CD4-positive, alpha-beta T cell (primary cell): ENCODE results near the gene CDH13. TPM values are rescaled to one million over a fixed set of nuclear protein-coding genes. Genes with fewer than 3 reads are reported as not detected.

ENCODE experiments used
- ATAC-seq: fragments of 200-7000 bp; cut with Tn5 transposase; one replicate; pipeline ENCODE4 v1.10.0; 2022; ENCODE audit warnings: mild to moderate bottlenecking; ENCODE audit not compliant: poor library complexity
- CTCF ChIA-PET: fragments of 350-600 bp; sonication (Branson Sonifier 250); formaldehyde crosslinking; loops from one replicate; lab custom pipeline; 2021; ENCODE audit warnings: antibody characterized with exemption, inconsistent platforms; lab: Charles Lee
- POLR2A ChIA-PET: fragments of 350-600 bp; sonication (Branson Sonifier 250); formaldehyde crosslinking; loops from one replicate; lab custom pipeline; 2021; ENCODE audit warnings: antibody characterized with exemption, inconsistent platforms; lab: Charles Lee
- DNase-seq, 14 experiments: peaks; one replicate each; pipeline ENCODE4 v3.0.0-alpha.2; 2013 to 2020; ENCODE audit warnings: mixed read lengths in 2 of 14
- H3K27ac ChIP-seq, 2 donors: one replicate each; pipeline versions ENCODE4 v1.5.1 to v1.7.0; 2013; ENCODE audit warnings: low read length in 2 of 2, low read depth in 1 of 2, mild to moderate bottlenecking in 1 of 2
- H3K27me3 ChIP-seq, 2 experiments: 1 replicate in 1 of 2; 2 replicates in 1 of 2; pipeline versions ENCODE4 v1.6.1 to v1.7.0; 2013; ENCODE audit warnings: low read length in 2 of 2, control low read depth in 1 of 2, mild to moderate bottlenecking in 1 of 2, moderate library complexity in 1 of 2; ENCODE audit not compliant: insufficient read depth in 2 of 2, control insufficient read depth in 1 of 2
- H3K36me3 ChIP-seq: one replicate; pipeline ENCODE4 v1.6.1; 2013; ENCODE audit warnings: low read length, control low read depth; ENCODE audit not compliant: insufficient read depth
- H3K4me1 ChIP-seq: one replicate; pipeline ENCODE4 v1.6.1; 2013; ENCODE audit warnings: low read length, control low read depth; ENCODE audit not compliant: insufficient read depth
- H3K4me3 ChIP-seq: one replicate; pipeline ENCODE4 v1.5.1; 2013; ENCODE audit warnings: mild to moderate bottlenecking, low read length, moderate library complexity
- H3K9me3 ChIP-seq, 2 experiments: 1 replicate in 1 of 2; 2 replicates in 1 of 2; pipeline versions ENCODE4 v1.6.1 to v1.7.0; 2013; ENCODE audit warnings: low read length in 2 of 2, mild to moderate bottlenecking in 2 of 2, control low read depth in 1 of 2, moderate library complexity in 1 of 2; ENCODE audit not compliant: control insufficient read depth in 1 of 2, insufficient read depth in 1 of 2
- H3K27ac Mint-ChIP-seq: one replicate; pipeline ENCODE4 v1.8.0; 2020; ENCODE audit warnings: mixed read lengths
- H3K27me3 Mint-ChIP-seq: one replicate; pipeline ENCODE4 v1.8.0; 2021; ENCODE audit warnings: mixed read lengths
- H3K36me3 Mint-ChIP-seq: one replicate; pipeline ENCODE4 v1.8.0; 2021; ENCODE audit warnings: low read depth, mixed read lengths
- H3K4me1 Mint-ChIP-seq: one replicate; pipeline ENCODE4 v1.8.0; 2021; ENCODE audit warnings: low read depth, mixed read lengths
- H3K4me3 Mint-ChIP-seq: one replicate; pipeline ENCODE4 v1.8.0; 2020; ENCODE audit warnings: mild to moderate bottlenecking, mixed read lengths
- H3K9me3 Mint-ChIP-seq: one replicate; pipeline ENCODE4 v1.8.0; 2020; ENCODE audit warnings: mixed read lengths
- intact Hi-C, 2 experiments: fragments of 100-400 bp; cut with DNase I in 1 of 2; cut with micrococcal nuclease in 1 of 2; formaldehyde crosslinking; loops; one replicate each; pipeline versions ENCODE4 v1.15.1 to v1.9.0; 2023 to 2025; cut with DNase I, micrococcal nuclease
- total RNA-seq, 174 experiments: library from RNA in 2 of 174; stranded (reverse) in 2 of 174; gene quantifications; one replicate each; pipeline ENCODE4 v1.2.3 and lab custom pipeline; 2021 to 2026
- TF ChIP-seq, protein P1 (sequence below): fragments of 200-600 bp; IDR thresholded peaks from one replicate; pipeline ENCODE4 v1.8.0; 2022; ENCODE audit warnings: antibody characterized with exemption, mild to moderate bottlenecking

CDH13 gene
- total RNA-seq, 2 experiments from 2014 or later = not detected

DNA sequence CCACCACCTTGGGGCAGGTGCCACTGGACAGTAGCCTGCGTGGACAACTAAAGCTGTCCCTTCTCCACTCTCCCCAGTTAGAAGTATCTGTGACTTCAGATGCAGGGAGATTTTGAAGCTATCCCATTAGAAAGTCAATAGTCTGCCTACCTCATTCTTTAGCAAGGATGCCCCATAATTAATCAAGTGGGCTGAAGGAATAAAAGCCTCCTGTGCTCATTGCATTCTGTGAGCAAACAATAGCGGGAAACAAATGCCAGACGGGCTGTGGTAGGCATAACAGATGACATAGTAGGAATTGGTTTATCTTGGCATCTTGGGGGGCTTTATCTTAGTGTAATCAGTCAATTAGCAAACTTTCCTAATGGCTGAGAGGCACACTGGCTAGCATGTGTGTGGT lies 1084.3 kb downstream of the CDH13 start:
- TF ChIP-seq, protein P1, sequence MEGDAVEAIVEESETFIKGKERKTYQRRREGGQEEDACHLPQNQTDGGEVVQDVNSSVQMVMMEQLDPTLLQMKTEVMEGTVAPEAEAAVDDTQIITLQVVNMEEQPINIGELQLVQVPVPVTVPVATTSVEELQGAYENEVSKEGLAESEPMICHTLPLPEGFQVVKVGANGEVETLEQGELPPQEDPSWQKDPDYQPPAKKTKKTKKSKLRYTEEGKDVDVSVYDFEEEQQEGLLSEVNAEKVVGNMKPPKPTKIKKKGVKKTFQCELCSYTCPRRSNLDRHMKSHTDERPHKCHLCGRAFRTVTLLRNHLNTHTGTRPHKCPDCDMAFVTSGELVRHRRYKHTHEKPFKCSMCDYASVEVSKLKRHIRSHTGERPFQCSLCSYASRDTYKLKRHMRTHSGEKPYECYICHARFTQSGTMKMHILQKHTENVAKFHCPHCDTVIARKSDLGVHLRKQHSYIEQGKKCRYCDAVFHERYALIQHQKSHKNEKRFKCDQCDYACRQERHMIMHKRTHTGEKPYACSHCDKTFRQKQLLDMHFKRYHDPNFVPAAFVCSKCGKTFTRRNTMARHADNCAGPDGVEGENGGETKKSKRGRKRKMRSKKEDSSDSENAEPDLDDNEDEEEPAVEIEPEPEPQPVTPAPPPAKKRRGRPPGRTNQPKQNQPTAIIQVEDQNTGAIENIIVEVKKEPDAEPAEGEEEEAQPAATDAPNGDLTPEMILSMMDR = no peak
- POLR2A ChIA-PET = no interaction called here
- H3K27me3 ChIP-seq = no peaks in the 10 kb centered on the region
- CTCF ChIA-PET = no interaction called here
- ATAC-seq = no peak
- H3K4me3 Mint-ChIP-seq = no peak overlapping the region
- H3K9me3 Mint-ChIP-seq = peaks cover 2% of the 10 kb centered on the region
- H3K27ac Mint-ChIP-seq = no peak overlapping the region
- H3K9me3 ChIP-seq = peaks cover 0 to 10% of the 10 kb centered on the region in 2 experiments
- no peaks in the 10 kb centered on the region for H3K36me3 ChIP-seq
- no peaks in the 10 kb centered on the region for H3K4me1 Mint-ChIP-seq
- H3K4me1 ChIP-seq = no peaks in the 10 kb centered on the region
- no peaks in the 10 kb centered on the region for H3K36me3 Mint-ChIP-seq
- no peak for DNase-seq
- intact Hi-C loops = no loop called here
- no peak overlapping the region for H3K4me3 ChIP-seq
- peaks cover 17% of the 10 kb centered on the region for H3K27me3 Mint-ChIP-seq
- H3K27ac ChIP-seq = no peak overlapping the region

DNA sequence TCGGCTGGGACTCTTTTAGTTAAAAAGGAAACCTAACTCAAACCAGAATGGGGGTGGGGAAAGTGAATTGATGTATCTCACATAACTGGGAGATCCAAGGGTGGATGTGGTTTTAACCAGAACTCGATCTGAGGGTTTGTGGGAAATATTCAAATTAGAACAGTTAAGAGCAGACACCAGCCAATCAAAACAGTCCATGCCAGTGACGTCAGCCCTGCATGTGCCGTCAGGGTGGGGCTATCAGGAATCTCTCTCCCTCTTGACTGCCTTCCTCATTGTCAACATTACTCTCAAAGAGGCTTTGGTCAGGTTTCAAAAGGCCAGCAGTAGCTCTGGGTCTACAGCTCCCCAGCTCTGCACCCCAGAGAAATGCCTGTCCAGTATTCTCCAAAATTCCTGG lies 1086.8 kb downstream of the CDH13 start:
- intact Hi-C loops = no loop called here
- no peaks in the 10 kb centered on the region for H3K36me3 ChIP-seq
- H3K4me1 ChIP-seq = no peaks in the 10 kb centered on the region
- POLR2A ChIA-PET = no interaction called here
- no peak for DNase-seq
- H3K36me3 Mint-ChIP-seq = no peaks in the 10 kb centered on the region
- no peak overlapping the region for H3K27ac Mint-ChIP-seq
- CTCF ChIA-PET = no interaction called here
- H3K4me3 ChIP-seq = no peak overlapping the region
- H3K27ac ChIP-seq = no peak overlapping the region
- peaks cover 0 to 9% of the 10 kb centered on the region in 2 experiments for H3K9me3 ChIP-seq
- peaks cover 19% of the 10 kb centered on the region for H3K27me3 Mint-ChIP-seq
- no peaks in the 10 kb centered on the region for H3K27me3 ChIP-seq
- no peaks in the 10 kb centered on the region for H3K4me1 Mint-ChIP-seq
- H3K4me3 Mint-ChIP-seq = no peak overlapping the region
- ATAC-seq = no peak
- H3K9me3 Mint-ChIP-seq = no peaks in the 10 kb centered on the region
- TF ChIP-seq, protein P1 = no peak

GRCh38 chr16:83714286-83714685 lies 1087.5 kb downstream of the CDH13 start:
- Histone ChIP-seq H3K4me1 (no peaks in the 10 kb centered on the region), H3K4me3 (no peak overlapping the region), H3K27ac (no peak overlapping the region), H3K9me3 (peaks cover 0 to 9% of the 10 kb centered on the region in 2 experiments), H3K27me3 (peaks cover 0 to 5% of the 10 kb centered on the region in 2 experiments), H3K36me3 (no peaks in the 10 kb centered on the region)
- Mint-ChIP-seq H3K4me1 (no peaks in the 10 kb centered on the region), H3K36me3 (no peaks in the 10 kb centered on the region), H3K9me3 (no peaks in the 10 kb centered on the region), H3K27ac (no peak overlapping the region), H3K27me3 (peaks cover 19% of the 10 kb centered on the region), H3K4me3 (no peak overlapping the region)
- DNase-seq (no peak), ATAC-seq (no peak)
- ChIA-PET POLR2A (no interaction called here), CTCF (no interaction called here)
- intact Hi-C loops = no loop called here
- TF ChIP-seq, protein P1 = no peak
